ENCODE measurements around the gene DNHD1. TPM values are rescaled to one million over a fixed set of nuclear protein-coding genes. Genes with fewer than 3 reads are reported as not detected.
A peak's percentile ranks its signal among the peaks of the same experiment; 100 is the strongest.

The DNHD1 gene
- total and polyA plus RNA-seq, 9 of the 15 experiments (the other 6 are each of a cell fraction or from before 2014, with no cell fraction given), result 0.82 to 9.7 (median 3.8) TPM

GRCh38 chr11:6568191-6568918 is 71.3 kb downstream of the DNHD1 start (continued):
- TF ChIP-seq ZNF561 (CRISPR knock-in tag; conservative IDR thresholded peaks at IDR 0.05) (no peak), HIVEP1 (CRISPR knock-in tag; IDR thresholded peaks at IDR 0.05) (no peak), YBX1 (IDR thresholded peaks at IDR 0.05) (no peak), TGIF2 (CRISPR knock-in tag; IDR thresholded peaks at IDR 0.05) (no peak), MITF (IDR thresholded peaks at IDR 0.05) (no peak), ELF1 (tag; IDR thresholded peaks at IDR 0.05) (no peak), TEAD1 (CRISPR knock-in tag; IDR thresholded peaks at IDR 0.05) (peak in 1 of 2 experiments; percentile 59; a peak in 1 of 4 replicates), ZNF3 (CRISPR knock-in tag; IDR thresholded peaks at IDR 0.05) (no peak), PTTG1 (tag; IDR thresholded peaks at IDR 0.05; ENCODE audit: low read depth) (no peak), E2F5 (CRISPR knock-in tag; IDR thresholded peaks at IDR 0.05) (no peak), ZNF707 (CRISPR knock-in tag; conservative IDR thresholded peaks at IDR 0.05) (no peak), MTA2 (IDR thresholded peaks at IDR 0.05; ENCODE audit: low read depth) (0 out of 2 replicates have a peak, but pooled peaks have one; percentile 20), KDM2B (CRISPR knock-in tag; IDR thresholded peaks at IDR 0.05) (no peak), EZH2 (IDR thresholded peaks at IDR 0.05; ENCODE audit: borderline replicate concordance, low read depth, low read length) (no peak), FOXA1 (IDR thresholded peaks at IDR 0.05; ENCODE audit: borderline replicate concordance) (no peak), ESRRB (CRISPR knock-in tag; IDR thresholded peaks at IDR 0.05; ENCODE audit: borderline replicate concordance) (no peak), ZNF121 (CRISPR knock-in tag; conservative IDR thresholded peaks at IDR 0.05) (no peak), ZNF76 (CRISPR knock-in tag; IDR thresholded peaks at IDR 0.05; ENCODE audit: borderline replicate concordance) (0 out of 2 replicates have a peak, but pooled peaks have one; percentile 36), ARNT (IDR thresholded peaks at IDR 0.05) (peak in 1 of 2 experiments; percentile 53; a peak in 1 of 4 replicates), LEF1 (IDR thresholded peaks at IDR 0.05) (no peak), FOXM1 (IDR thresholded peaks at IDR 0.05; ENCODE audit: low read depth) (0 out of 2 replicates have a peak, but pooled peaks have one; percentile 22), FOXM1 (CRISPR knock-in tag; IDR thresholded peaks at IDR 0.05; ENCODE audit: low read depth) (no peak), TARDBP (IDR thresholded peaks at IDR 0.05) (0 out of 2 replicates have a peak, but pooled peaks have one; percentile 38), ATF4 (CRISPR knock-in tag; IDR thresholded peaks at IDR 0.05) (no peak; the same call in 1 of the 2 replicates), CLOCK (CRISPR knock-in tag; IDR thresholded peaks at IDR 0.05; ENCODE audit: borderline replicate concordance) (no peak)
